ENCODE data around the gene RASSF1. TPM values are rescaled to one million over a fixed set of nuclear protein-coding genes. Genes with fewer than 3 reads are reported as not detected.

RASSF1 gene
- total and polyA plus RNA-seq, 2 of the 4 experiments (the other 2 are of a cell fraction): 17.4 to 53.4 TPM

DNA sequence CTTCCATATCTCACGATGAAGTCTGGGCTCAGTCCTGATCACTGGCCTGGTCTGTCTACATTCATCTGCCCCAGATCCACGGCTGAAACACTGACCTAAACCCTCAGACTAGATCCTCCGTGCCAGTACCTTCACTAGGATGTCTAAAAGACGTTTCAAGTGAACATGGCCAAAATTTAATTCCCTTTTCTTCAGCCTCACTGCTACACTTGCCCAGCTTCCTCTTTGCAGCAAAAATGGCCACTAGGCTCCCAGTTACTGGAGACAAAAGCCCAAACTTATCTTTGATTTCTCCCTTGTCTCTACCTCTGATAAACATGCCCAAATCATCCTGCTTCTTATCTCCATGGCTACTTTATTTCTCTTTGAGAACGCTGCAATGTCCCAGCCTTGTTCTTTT, 1.7 kb downstream of the RASSF1 start:
- H2BK120ac ChIP-seq (ENCODE audit: low read depth, low read length): peak overlapping the region; percentile 19
- H3K18ac ChIP-seq (ENCODE audit: low read depth, low read length): no peak overlapping the region
- no peak overlapping the region; the same call in 1 of the 2 replicates for H2BK20ac ChIP-seq (ENCODE audit: low read depth, low read length)
- peak overlapping the region; percentile 59 for H2AK5ac ChIP-seq (ENCODE audit: low read depth, low read length)
- H4K91ac ChIP-seq (ENCODE audit: insufficient read depth, low read depth, low read length): no peak overlapping the region; the same call in 1 of the 2 replicates
- H4K8ac ChIP-seq (ENCODE audit: low read depth in 2 of 2, low read length in 2 of 2): peak overlapping the region in 1 of 2 experiments; percentile 56; a peak in 2 of 4 replicates
- peak overlapping the region; percentile 7 for H2BK5ac ChIP-seq (ENCODE audit: low read depth, low read length, poor library complexity, severe bottlenecking)
- peaks cover 3% of the 10 kb centered on the region; the same call in 1 of the 2 replicates for H3K36me3 ChIP-seq (ENCODE audit: control insufficient read depth, insufficient read depth, low read length)
- H4K20me1 ChIP-seq (ENCODE audit: insufficient read depth, low read length): peaks cover 28% of the 10 kb centered on the region
- H3K4me3 ChIP-seq (ENCODE audit: insufficient read depth, low read depth, low read length): no peak overlapping the region
- in situ Hi-C loops (cut with MboI; ENCODE audit: low sequenced_read_pairs): loop anchor here (25.0 kb wide), 3 partner anchors 1048 to 1823 kb away; partner anchors contain the start of genes ABHD14B, GPR62, MANF and PCBP4
- H3K4ac ChIP-seq (ENCODE audit: low read depth, low read length): peak overlapping the region; percentile 62
- BruUV-seq (replicated peaks): no TSS peak
- no peak overlapping the region for H3K56ac ChIP-seq (ENCODE audit: extremely low read depth, insufficient read depth, low read length)
- dilution Hi-C loops (cut with HindIII; ENCODE audit: low sequenced_read_pairs, unreplicated experiment): no loop called here
- 79% methylated on average over 4 of the region's 5 CpGs; no CpG with 5 or more reads in 1 of the 2 experiments for WGBS, 2 experiments (ENCODE audit: extremely low coverage in 2 of 2, insufficient read length in 1 of 2)
- H3K79me1 ChIP-seq (ENCODE audit: low read depth in 1 of 2, low read length in 2 of 2): peaks cover 15 to 50% of the 10 kb centered on the region in 2 experiments; a peak in 3 of 4 replicates
- CTCF ChIA-PET: no interaction called here
- intact Hi-C loops (cut with micrococcal nuclease): no loop called here
- H3K9ac ChIP-seq (ENCODE audit: low read depth, low read length): no peak overlapping the region
- H2AK9ac ChIP-seq (replicated peaks; ENCODE audit: low read depth, low read length, poor library complexity): peak overlapping the region; percentile 70
- no peaks in the 10 kb centered on the region for H3K9me3 ChIP-seq (ENCODE audit: control insufficient read depth, insufficient read depth, low read length)
- ATAC-seq (ENCODE audit: low read depth) (no peak), DNase-seq (no peak)
- H3K4me2 ChIP-seq (ENCODE audit: low read depth, low read length): no peak overlapping the region
- H3K27ac ChIP-seq (ENCODE audit: insufficient read depth, low read length): no peak overlapping the region
- peak overlapping the region; percentile 64; the same call in 1 of the 2 replicates for H3K23ac ChIP-seq (ENCODE audit: low read depth, low read length)
- peak overlapping the region; percentile 62 for H2AFZ ChIP-seq (replicated peaks; ENCODE audit: low read length, poor library complexity)
- H3K4me1 ChIP-seq (ENCODE audit: control insufficient read depth, insufficient read depth, low read length): peaks cover 29% of the 10 kb centered on the region
- 0 out of 2 replicates have a peak overlapping the region, but pooled peaks have one; percentile 37 for H3K14ac ChIP-seq (replicated peaks; ENCODE audit: low read depth, low read length)
- no peak overlapping the region for H4K5ac ChIP-seq (ENCODE audit: low read depth, low read length)
- H2BK15ac ChIP-seq (ENCODE audit: low read depth, low read length): peak overlapping the region; percentile 61; the same call in 1 of the 3 replicates
- H3K27me3 ChIP-seq (ENCODE audit: control insufficient read depth, insufficient read depth, low read length): no peaks in the 10 kb centered on the region
- H3K9me1 ChIP-seq (ENCODE audit: insufficient read depth, low read length): peaks cover 23% of the 10 kb centered on the region
- TF ChIP-seq, protein P1, sequence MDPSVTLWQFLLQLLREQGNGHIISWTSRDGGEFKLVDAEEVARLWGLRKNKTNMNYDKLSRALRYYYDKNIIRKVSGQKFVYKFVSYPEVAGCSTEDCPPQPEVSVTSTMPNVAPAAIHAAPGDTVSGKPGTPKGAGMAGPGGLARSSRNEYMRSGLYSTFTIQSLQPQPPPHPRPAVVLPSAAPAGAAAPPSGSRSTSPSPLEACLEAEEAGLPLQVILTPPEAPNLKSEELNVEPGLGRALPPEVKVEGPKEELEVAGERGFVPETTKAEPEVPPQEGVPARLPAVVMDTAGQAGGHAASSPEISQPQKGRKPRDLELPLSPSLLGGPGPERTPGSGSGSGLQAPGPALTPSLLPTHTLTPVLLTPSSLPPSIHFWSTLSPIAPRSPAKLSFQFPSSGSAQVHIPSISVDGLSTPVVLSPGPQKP (IDR thresholded peaks at IDR 0.05; ENCODE audit: borderline replicate concordance, low read depth, low read length): no peak
- TF ChIP-seq POLR2A (IDR thresholded peaks at IDR 0.05; ENCODE audit: low read depth, low read length) (no peak), MAZ (IDR thresholded peaks at IDR 0.05; ENCODE audit: borderline replicate concordance, low read depth, low read length) (no peak), USF2 (IDR thresholded peaks at IDR 0.05; ENCODE audit: low read depth, low read length) (no peak), MAFK (IDR thresholded peaks at IDR 0.05; ENCODE audit: low read depth, low read length) (no peak), NFE2L2 (IDR thresholded peaks at IDR 0.05; ENCODE audit: low read depth, low read length) (no peak), RCOR1 (IDR thresholded peaks at IDR 0.05; ENCODE audit: insufficient replicate concordance, low read length) (no peak), CHD1 (IDR thresholded peaks at IDR 0.05; ENCODE audit: low read depth, low read length) (no peak), CEBPB (IDR thresholded peaks at IDR 0.05; ENCODE audit: low read depth, low read length) (no peak), FOS (IDR thresholded peaks at IDR 0.05; ENCODE audit: low read depth, low read length) (no peak), RFX5 (IDR thresholded peaks at IDR 0.05; ENCODE audit: low read depth, low read length) (no peak)
- TF ChIP-seq, protein P2, sequence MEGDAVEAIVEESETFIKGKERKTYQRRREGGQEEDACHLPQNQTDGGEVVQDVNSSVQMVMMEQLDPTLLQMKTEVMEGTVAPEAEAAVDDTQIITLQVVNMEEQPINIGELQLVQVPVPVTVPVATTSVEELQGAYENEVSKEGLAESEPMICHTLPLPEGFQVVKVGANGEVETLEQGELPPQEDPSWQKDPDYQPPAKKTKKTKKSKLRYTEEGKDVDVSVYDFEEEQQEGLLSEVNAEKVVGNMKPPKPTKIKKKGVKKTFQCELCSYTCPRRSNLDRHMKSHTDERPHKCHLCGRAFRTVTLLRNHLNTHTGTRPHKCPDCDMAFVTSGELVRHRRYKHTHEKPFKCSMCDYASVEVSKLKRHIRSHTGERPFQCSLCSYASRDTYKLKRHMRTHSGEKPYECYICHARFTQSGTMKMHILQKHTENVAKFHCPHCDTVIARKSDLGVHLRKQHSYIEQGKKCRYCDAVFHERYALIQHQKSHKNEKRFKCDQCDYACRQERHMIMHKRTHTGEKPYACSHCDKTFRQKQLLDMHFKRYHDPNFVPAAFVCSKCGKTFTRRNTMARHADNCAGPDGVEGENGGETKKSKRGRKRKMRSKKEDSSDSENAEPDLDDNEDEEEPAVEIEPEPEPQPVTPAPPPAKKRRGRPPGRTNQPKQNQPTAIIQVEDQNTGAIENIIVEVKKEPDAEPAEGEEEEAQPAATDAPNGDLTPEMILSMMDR (conservative IDR thresholded peaks at IDR 0.05; ENCODE audit: low read depth, low read length): no peak
- POLR2A ChIA-PET (ENCODE audit: unreplicated experiment): no interaction called here

Measured in IMR-90 (cell line).